HepG2 (cell line): Measurements from ENCODE around the gene AK8. TPM values are rescaled to one million over a fixed set of nuclear protein-coding genes. Genes with fewer than 3 reads are reported as not detected.

Experiments
- ATAC-seq: fragments of 200-7000 bp; cut with Tn5 transposase; 3 replicates; pipeline ENCODE4 v1.9.1; 2020; ENCODE audit warnings: mild to moderate bottlenecking, moderate library complexity
- BruUV-seq: library from RNA; stranded (reverse); fragments of 400-500 nt; replicated peaks from 2 replicates; lab custom pipeline; 2021; lab: Mats Ljungman, UMichigan
- CTCF ChIA-PET: fragments of 300-600 bp; formaldehyde crosslinking; extraction: SDS; loops from one replicate; lab custom pipeline; 2021; ENCODE audit warnings: low total read pairs, inconsistent platforms, low intra/inter-chr PET ratio; lab: Yijun Ruan, JAX
- POLR2A ChIA-PET: fragments of 350-600 bp; sonication (Branson Sonifier 250); formaldehyde crosslinking; loops from one replicate; lab custom pipeline; 2020; ENCODE audit warnings: antibody characterized with exemption, inconsistent platforms; lab: Yijun Ruan, JAX
- DNase-seq: peaks from one replicate; pipeline ENCODE4 v3.0.0-alpha.2; 2015; ENCODE audit warnings: low spot score
- FAIRE-seq: peaks from 3 replicates; lab custom pipeline; 2011; peaks lifted over from hg19 to GRCh38; lab: Jason Lieb, UNC
- H2AFZ ChIP-seq: one replicate; pipeline ENCODE4 v1.6.1; 2011; ENCODE audit warnings: low read length, inconsistent platforms
- H3K27ac ChIP-seq: fragments of 300-600 bp; 3 replicates; pipeline ENCODE4 v1.8.0; 2011; ENCODE audit warnings: mixed run types, mild to moderate bottlenecking, mixed read lengths, low read length, inconsistent platforms; ENCODE audit not compliant: insufficient read depth; ENCODE audit errors: extremely low read length
- H3K27me3 ChIP-seq, 2 experiments: fragments of 200-600 bp in 1 of 2; 2 replicates in 1 of 2; 3 replicates in 1 of 2; pipeline versions ENCODE4 v1.6.0 to v1.8.0; 2011; ENCODE audit warnings: low read length in 2 of 2, mild to moderate bottlenecking in 2 of 2, moderate library complexity in 2 of 2, inconsistent platforms in 1 of 2; ENCODE audit not compliant: insufficient read depth in 2 of 2, control insufficient read depth in 1 of 2
- H3K36me3 ChIP-seq, 2 experiments: fragments of 200-600 bp in 1 of 2; replicated peaks in 1 of 2; 2 replicates in 1 of 2; 3 replicates in 1 of 2; pipeline versions ENCODE4 v1.5.1 to v1.8.0; 2011; ENCODE audit warnings: low read length in 2 of 2, inconsistent platforms in 1 of 2; ENCODE audit not compliant: insufficient read depth in 2 of 2, control insufficient read depth in 1 of 2
- H3K4me1 ChIP-seq: 2 replicates; pipeline ENCODE4 v1.5.1; 2012; ENCODE audit warnings: low read length, inconsistent platforms; ENCODE audit not compliant: insufficient read depth
- H3K4me2 ChIP-seq: 2 replicates; pipeline ENCODE4 v1.6.0; 2011; ENCODE audit warnings: low read depth, low read length, inconsistent platforms
- H3K4me3 ChIP-seq, 3 experiments: fragments of 200-600 bp in 1 of 3; sonication (generic), shearing (Covaris generic) in 1 of 3; replicated peaks in 1 of 3; 2 replicates each; pipeline ENCODE4 v1.5.1; 2011 to 2016; ENCODE audit warnings: low read length in 3 of 3, inconsistent platforms in 2 of 3, low read depth in 2 of 3, mild to moderate bottlenecking in 2 of 3, control low read depth in 1 of 3, mixed read lengths in 1 of 3; ENCODE audit not compliant: insufficient read depth in 1 of 3
- H3K79me2 ChIP-seq: one replicate; pipeline ENCODE4 v1.6.1; 2011; ENCODE audit warnings: low read length, inconsistent platforms; ENCODE audit not compliant: insufficient read depth
- H3K9ac ChIP-seq: 2 replicates; pipeline ENCODE4 v1.6.0; 2011; ENCODE audit warnings: mild to moderate bottlenecking, low read depth, low read length, inconsistent platforms; ENCODE audit not compliant: insufficient read depth
- H3K9me3 ChIP-seq: 2 replicates; pipeline ENCODE4 v1.5.1; 2012; ENCODE audit warnings: mild to moderate bottlenecking, low read length
- H4K20me1 ChIP-seq: 2 replicates; pipeline ENCODE4 v1.6.0; 2011; ENCODE audit warnings: inconsistent platforms, mild to moderate bottlenecking, low read length, moderate library complexity; ENCODE audit not compliant: insufficient read depth
- ARNT ChIP-seq: fragments of 450-650 bp; IDR thresholded peaks from 2 replicates; pipeline ENCODE4 v1.6.1; 2017
- GMEB2 ChIP-seq: IDR thresholded peaks from 2 replicates; pipeline ENCODE4 v1.6.1; 2016; ENCODE audit warnings: missing biosample characterization, missing genetic modification reagents, low read depth
- HNRNPUL1 ChIP-seq: fragments of 200-400 bp; formaldehyde crosslinking; IDR thresholded peaks from 2 replicates; pipeline ENCODE4 v1.6.1; 2017; ENCODE audit warnings: low read depth, mild to moderate bottlenecking, low read length, moderate library complexity
- KDM5A ChIP-seq: fragments of 200-600 bp; sonication (generic); IDR thresholded peaks from 2 replicates; pipeline ENCODE4 v1.7.0; 2018; ENCODE audit warnings: antibody characterized with exemption, mild to moderate bottlenecking, low read length, borderline replicate concordance
- KDM6A ChIP-seq: IDR thresholded peaks from 2 replicates; pipeline ENCODE4 v1.6.1; 2016; ENCODE audit warnings: low read depth
- SIX4 ChIP-seq: sonication (generic); formaldehyde crosslinking; IDR thresholded peaks from 2 replicates; pipeline ENCODE4 v1.4.0; 2020; ENCODE audit warnings: missing genetic modification reagents
- THYN1 ChIP-seq: sonication (generic); formaldehyde crosslinking; IDR thresholded peaks from 2 replicates; pipeline ENCODE4 v1.8.1; 2023; ENCODE audit warnings: low read depth, mild to moderate bottlenecking, moderate library complexity, missing genetic modification reagents, borderline replicate concordance
- ZFP91 ChIP-seq: sonication (generic); formaldehyde crosslinking; IDR thresholded peaks from 2 replicates; pipeline ENCODE4 v1.9.0; 2022; ENCODE audit warnings: missing genetic modification reagents, mild to moderate bottlenecking, borderline replicate concordance
- ZNF33B ChIP-seq: sonication (generic); formaldehyde crosslinking; IDR thresholded peaks from 2 replicates; pipeline ENCODE4 v1.5.1; 2020; ENCODE audit warnings: mild to moderate bottlenecking, missing genetic modification reagents
- ZNF543 ChIP-seq: sonication (generic); formaldehyde crosslinking; IDR thresholded peaks from 2 replicates; pipeline ENCODE4 v1.4.0; 2020; ENCODE audit warnings: mild to moderate bottlenecking, missing genetic modification reagents
- ZNF678 ChIP-seq: sonication (generic); formaldehyde crosslinking; IDR thresholded peaks from 2 replicates; pipeline ENCODE4 v1.4.0; 2020; ENCODE audit warnings: mild to moderate bottlenecking, missing genetic modification reagents
- WGBS: methylation state at CpG from one replicate; pipeline ENCODE4 v1.1.6; 2017; ENCODE audit warnings: low lambda C conversion rate; 5-methylcytosine and 5-hydroxymethylcytosine counted together
- in situ Hi-C: cut with HindIII; loops from 2 replicates; pipeline ENCODE4 v1.10.0; 2017; ENCODE audit warnings: low pct_unique_long_range_greater_than_20kb; ENCODE audit not compliant: extremely low pct_ligation_motif_present
- intact Hi-C: fragments of 100-400 bp; cut with micrococcal nuclease; formaldehyde crosslinking; loops from one replicate; pipeline ENCODE4 v1.10.0; 2022; ENCODE audit not compliant: unreplicated experiment
- polyA plus RNA-seq, 8 experiments: library from polyadenylated mRNA; depleted of rRNA in 3 of 8; stranded (reverse) in 7 of 8; unstranded in 1 of 8; fragments of >200 nt; fragmentation: Illumina TruSeq in 4 of 8; extraction: Trizol in 4 of 8; gene quantifications; 2 replicates each; pipeline versions ENCODE4 v1.2.1 to v1.2.3, GENCODE V29; 2011 to 2016; ENCODE audit warnings: low read depth in 4 of 8, missing spikeins in 1 of 8, mixed read lengths in 1 of 8; ENCODE audit not compliant: insufficient read depth in 1 of 8
- total RNA-seq, 5 experiments: library from RNA; depleted of rRNA; stranded (reverse); fragments of >200 nt; fragmentation: Illumina TruSeq; extraction: Trizol; gene quantifications; 2 replicates each; pipeline ENCODE4 v1.2.3, GENCODE V29; 2016; ENCODE audit warnings: low read depth in 1 of 5
- TF ChIP-seq, protein P1 (sequence below): sonication (generic); formaldehyde crosslinking; conservative IDR thresholded peaks from 2 replicates; pipeline ENCODE4 v1.4.0; 2020; ENCODE audit warnings: missing genetic modification reagents
- TF ChIP-seq, protein P2 (sequence below): fragments of 450-650 bp; IDR thresholded peaks from 2 replicates; pipeline ENCODE4 v1.6.1; 2016

AK8 gene
- total and polyA plus RNA-seq, 2 of the 13 experiments (the other 11 are each of a cell fraction or from before 2014, with no cell fraction given): 0.11 TPM; not detected in 1

DNA sequence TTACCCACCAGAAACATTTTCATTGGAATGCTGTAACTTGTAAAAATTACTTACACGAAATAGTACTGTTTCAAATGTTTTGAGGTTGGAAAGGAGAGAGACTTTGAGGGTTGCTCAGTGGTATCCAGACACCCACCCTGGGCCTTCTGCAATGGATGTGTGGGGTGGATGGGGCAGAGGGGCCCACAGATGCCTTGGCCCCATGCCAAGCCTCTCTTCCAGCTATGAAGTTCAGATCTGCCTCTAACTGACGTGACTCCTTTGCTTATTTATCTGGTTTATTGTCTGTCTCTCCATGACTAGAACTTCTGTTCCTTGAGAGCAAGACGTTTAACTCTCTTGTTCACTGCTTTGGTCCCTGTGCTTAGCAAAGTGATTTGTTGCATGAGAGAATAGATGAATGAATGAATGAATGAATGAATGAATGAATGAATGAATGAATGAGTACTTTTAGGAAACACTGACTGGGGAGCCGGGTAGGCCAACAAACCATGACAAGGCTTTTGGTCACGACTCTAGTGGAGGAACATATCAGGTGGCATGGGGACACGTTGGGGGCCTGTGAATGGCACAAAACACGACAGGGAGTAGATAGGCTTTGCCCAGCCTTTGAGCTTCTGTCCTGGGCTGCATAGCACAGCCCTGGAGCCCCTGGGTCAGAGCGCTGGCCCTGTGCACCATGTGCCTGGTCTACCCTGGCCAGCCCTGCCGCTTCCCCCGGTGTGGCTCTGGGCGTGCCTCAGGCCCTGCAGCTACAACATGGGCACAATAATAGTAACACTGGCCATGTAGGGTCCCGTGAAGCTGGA is 31.8 kb downstream of the AK8 start (continued):
- TF ChIP-seq GMEB2 (no peak), SIX4 (CRISPR knock-in tag) (no peak), ZNF543 (CRISPR knock-in tag) (no peak), KDM6A (CRISPR knock-in tag) (no peak), ZNF678 (no peak), HNRNPUL1 (no peak), KDM5A (no peak), ARNT (no peak)
- TF ChIP-seq, all 625 proteins: peak for 0

GRCh38 chr9:132842124-132843044 is 35.7 kb downstream of the AK8 start:
- Histone ChIP-seq H3K27me3 (no peaks in the 10 kb centered on the region; a peak in 2 of 5 replicates), H3K9ac (no peak overlapping the region), H3K4me3 (no peak overlapping the region), H4K20me1 (no peaks in the 10 kb centered on the region), H2AFZ (no peak overlapping the region), H3K4me2 (no peak overlapping the region), H3K27ac (no peak overlapping the region), H3K4me1 (0 out of 2 replicates have a peak, but pooled peaks cover 12% of the 10 kb centered on the region), H3K79me2 (no peaks in the 10 kb centered on the region), H3K9me3 (no peaks in the 10 kb centered on the region), H3K36me3 (no peaks in the 10 kb centered on the region)
- in situ Hi-C loops: no loop called here
- BruUV-seq: no TSS peak
- FAIRE-seq (no peak), ATAC-seq (no peak), DNase-seq (no peak)
- ChIA-PET CTCF (no interaction called here), POLR2A (no interaction called here)
- 48% methylated on average over 4 of the region's 5 CpGs for WGBS
- intact Hi-C loops: no loop called here
- TF ChIP-seq THYN1 (CRISPR knock-in tag): no peak
- TF ChIP-seq, protein P1, sequence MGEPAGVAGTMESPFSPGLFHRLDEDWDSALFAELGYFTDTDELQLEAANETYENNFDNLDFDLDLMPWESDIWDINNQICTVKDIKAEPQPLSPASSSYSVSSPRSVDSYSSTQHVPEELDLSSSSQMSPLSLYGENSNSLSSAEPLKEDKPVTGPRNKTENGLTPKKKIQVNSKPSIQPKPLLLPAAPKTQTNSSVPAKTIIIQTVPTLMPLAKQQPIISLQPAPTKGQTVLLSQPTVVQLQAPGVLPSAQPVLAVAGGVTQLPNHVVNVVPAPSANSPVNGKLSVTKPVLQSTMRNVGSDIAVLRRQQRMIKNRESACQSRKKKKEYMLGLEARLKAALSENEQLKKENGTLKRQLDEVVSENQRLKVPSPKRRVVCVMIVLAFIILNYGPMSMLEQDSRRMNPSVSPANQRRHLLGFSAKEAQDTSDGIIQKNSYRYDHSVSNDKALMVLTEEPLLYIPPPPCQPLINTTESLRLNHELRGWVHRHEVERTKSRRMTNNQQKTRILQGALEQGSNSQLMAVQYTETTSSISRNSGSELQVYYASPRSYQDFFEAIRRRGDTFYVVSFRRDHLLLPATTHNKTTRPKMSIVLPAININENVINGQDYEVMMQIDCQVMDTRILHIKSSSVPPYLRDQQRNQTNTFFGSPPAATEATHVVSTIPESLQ: no peak
- no peak for TF ChIP-seq ZNF33B (CRISPR knock-in tag)
- no peak for TF ChIP-seq ZFP91
- TF ChIP-seq, protein P2, sequence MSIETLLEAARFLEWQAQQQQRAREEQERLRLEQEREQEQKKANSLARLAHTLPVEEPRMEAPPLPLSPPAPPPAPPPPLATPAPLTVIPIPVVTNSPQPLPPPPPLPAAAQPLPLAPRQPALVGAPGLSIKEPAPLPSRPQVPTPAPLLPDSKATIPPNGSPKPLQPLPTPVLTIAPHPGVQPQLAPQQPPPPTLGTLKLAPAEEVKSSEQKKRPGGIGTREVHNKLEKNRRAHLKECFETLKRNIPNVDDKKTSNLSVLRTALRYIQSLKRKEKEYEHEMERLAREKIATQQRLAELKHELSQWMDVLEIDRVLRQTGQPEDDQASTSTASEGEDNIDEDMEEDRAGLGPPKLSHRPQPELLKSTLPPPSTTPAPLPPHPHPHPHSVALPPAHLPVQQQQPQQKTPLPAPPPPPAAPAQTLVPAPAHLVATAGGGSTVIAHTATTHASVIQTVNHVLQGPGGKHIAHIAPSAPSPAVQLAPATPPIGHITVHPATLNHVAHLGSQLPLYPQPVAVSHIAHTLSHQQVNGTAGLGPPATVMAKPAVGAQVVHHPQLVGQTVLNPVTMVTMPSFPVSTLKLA: no peak
